Fibroblast of skin of right quadriceps (primary cell): ENCODE measurements around the gene ZNF202.
"Not testable (repeated sequence)": the region's sequence is repeated elsewhere in the genome, so short reads cannot be mapped to it uniquely, and the experiment has no call there.

Experiments
- DNase-seq: peaks from one replicate; pipeline ENCODE4 v3.0.0-alpha.2; 2013

The ZNF202 gene

DNA sequence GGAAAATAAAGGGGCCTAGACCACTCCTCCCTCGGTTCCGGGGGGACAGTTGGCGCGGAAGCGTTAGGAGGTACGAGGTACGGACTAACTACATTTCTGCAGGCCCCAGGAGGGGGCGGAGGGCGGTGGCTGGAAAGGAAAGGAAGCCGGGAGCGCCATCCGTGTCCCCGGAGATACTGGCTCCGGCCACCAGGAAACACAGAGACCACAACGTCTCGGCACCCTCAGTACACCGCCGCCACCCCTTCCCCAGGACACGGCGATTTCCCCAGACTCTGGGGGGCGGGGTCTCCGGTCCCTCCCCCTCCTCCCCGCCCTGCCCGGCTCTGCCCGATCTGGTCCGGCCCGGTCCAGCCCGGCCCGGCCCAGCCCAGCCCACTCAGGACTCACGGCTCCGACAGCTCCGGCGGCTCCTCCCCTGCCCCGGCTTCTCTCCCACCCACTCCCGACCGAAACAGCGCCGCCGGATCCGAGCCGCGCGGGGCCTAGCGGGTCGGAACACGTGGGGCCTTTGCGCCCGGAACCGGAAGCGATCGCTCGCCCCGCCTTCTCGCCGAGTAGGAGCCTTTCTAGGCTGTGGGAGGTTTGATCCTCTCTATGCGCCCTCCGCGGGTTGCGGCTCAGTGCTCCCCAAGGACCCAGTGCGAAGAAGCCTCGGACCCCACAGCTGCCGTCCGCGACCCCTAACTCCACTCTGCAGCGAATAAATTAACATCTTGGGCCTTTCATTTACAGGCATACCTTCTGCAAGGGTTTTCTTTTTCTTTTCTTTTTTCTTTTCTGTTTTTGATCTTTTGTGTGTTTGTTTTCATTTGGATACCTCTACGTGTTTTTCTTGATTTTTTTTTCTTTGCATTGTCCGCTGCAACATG is at the start of gene ZNF202:
Gene ZNF202 (minus strand): TSS at position 502 of the 872 bp plus-strand sequence. CDS start 10,772 bp downstream, outside the sequence.
- peak; percentile 87 for DNase-seq

GRCh38 chr11:123783536-123783935 is 42.1 kb upstream of the ZNF202 start:
- no peak for DNase-seq

DNA sequence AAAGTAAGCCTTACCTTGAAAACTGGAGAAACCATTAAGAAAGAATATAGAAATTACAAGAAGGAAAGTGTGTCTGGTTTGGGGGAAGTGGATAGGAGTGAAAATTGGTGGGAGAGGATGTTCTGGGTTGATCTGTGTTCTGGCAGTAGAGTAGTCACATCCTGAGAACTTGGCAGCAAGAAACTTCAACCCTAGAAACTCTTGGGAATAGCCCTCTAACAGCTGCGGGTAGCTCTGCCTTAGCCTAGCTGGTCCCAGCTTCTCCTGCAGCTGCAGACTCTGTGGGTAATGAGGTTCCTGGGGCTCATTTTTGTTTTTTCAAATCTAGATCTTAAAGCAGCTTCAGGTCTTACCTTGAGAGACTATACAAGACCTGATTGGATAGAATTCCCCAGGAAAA is 37.1 kb upstream of the ZNF202 start:
- no peak for DNase-seq

DNA sequence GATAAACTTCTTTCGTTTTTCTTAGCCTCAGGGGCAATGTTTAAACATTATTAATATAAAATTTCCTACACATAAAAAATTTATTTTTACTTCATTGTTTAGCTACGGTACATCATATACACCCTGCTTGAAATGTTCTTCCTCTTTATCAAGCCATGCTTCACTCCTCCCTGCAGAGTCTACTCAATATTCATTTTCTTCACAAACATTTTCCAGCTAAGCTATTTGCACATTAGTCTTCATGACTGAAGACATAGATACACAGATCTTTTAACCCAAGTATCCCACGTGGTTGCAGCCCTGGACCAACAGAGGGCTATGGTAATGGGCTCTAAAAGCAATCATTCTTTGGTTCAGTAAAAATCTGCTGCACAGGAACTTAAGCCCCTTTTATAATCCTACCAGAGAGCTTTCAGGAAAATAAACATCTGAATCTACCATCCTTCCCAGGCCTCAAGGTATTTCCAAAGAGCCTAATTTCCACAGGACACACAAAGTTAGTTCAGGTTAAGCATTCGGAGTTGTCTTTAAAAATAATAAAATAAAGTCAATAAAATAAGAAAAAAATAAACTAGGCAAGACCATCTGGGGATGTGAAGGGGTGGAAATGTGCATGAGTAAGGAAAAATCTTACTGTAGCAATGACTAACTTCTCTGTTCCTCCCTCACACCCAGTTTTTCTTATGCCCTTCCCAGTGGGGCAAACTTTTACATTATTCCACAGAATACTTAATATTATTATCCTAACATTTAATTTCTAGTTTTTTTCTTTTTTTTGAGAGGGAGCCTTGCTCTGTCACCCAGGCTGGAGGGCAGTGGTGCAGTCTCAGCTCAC is 34.5 kb upstream of the ZNF202 start:
- DNase-seq: no peak

- no peak for DNase-seq
Observed at GRCh38 chr11:123775289-123775688, 33.8 kb upstream of the ZNF202 start.

DNA sequence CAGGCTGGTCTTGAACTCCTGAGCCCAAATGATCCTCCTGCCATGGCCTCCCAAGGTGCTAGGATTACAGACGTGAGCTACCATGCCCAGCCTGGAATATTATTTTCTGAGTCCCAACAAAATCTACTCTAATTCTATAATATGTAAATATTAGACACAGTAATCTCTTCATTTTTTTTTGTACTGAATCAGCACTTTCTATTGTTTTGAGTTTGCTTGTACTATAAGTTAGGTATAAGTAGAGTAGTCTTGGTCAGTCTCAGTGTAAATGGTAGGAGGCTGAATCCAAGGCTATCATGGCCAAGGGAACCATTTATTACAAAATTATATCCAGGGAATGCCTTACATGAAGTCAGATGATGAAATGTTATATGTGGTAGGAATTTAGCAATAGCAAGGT is 32.5 kb upstream of the ZNF202 start:
- DNase-seq: no peak

- DNase-seq: no peak
Observed at GRCh38 chr11:123773026-123773425, 31.6 kb upstream of the ZNF202 start.

DNA sequence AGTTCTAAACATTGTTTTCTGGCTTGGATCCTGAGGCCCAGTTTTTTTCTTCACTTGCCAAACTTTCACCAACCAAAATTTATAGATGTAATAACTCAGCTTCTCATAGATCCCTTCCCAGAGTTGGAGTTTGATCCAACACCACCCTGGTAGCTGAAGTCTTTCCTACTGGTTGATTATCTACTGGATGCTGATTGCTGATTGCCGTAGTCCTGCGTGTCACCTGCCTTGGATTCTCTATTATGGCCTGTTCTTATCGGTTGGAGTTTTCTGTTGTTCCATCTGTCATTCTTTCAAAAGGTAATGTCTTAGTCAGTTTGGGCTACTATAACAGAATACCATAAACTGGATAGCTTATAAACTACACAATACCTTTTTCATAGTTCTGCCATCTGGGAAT is 30.2 kb upstream of the ZNF202 start:
- no peak for DNase-seq

GRCh38 chr11:123770712-123771111 is 29.3 kb upstream of the ZNF202 start:
- no peak for DNase-seq

DNA sequence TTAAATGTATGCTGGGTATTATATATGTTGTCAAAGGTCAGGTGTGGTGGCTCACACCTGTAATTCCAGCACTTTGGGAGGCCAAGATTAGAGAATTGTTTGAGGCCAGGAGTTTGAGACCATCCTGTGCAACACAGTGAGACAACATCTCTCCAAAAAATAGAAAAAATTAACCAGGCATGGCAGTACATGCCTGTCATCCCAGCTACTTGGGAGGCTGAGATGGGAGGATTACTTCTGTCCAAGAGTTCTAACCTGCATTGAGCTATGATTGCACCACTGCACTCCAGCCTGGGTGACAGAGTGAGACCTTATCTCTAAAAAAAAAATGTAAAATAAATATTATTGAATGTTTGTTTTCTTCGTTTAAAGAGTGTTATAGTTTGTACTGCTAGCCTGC is 24.1 kb upstream of the ZNF202 start:
- DNase-seq: no peak

DNA sequence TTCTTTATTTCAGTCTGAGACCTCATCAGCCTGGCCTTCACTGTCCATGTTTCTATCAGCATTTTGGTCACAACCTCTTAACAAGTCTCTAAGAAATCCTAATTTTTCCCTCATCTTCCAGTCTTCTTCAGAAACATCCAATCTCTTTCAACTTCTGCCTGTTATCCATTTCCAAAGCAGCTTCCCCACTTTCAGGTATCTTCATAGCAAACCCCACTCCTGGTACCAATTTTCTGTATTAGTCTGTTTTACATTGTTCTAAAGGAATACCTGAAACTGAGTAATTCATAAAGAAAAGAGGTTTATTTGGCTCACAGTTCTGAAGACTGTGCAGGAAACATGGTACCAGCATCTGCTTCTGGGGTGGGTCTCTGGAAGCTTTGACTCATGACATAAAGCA is 21.0 kb upstream of the ZNF202 start:
- no peak for DNase-seq

DNA sequence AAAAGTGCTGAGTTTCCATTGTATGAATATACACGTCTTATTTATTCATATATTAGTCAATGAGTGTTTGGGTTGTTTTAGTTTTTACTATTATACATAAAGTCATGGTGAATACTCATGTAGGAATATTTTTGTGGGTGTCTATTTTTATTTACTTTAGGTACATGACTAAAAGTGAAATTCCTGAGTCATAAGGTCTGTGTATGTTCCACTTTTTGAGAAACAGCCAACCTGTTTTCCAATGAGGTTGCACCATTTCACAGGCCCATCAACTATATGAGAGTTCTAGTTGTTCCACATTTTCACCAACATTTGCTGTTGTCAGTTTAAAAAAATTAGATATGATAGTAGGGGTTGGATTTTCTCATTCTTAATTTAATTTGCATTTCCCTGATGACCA is 19.4 kb upstream of the ZNF202 start:
- no peak for DNase-seq

- DNase-seq: no peak
Observed at GRCh38 chr11:123757976-123758375, 16.5 kb upstream of the ZNF202 start.

DNA sequence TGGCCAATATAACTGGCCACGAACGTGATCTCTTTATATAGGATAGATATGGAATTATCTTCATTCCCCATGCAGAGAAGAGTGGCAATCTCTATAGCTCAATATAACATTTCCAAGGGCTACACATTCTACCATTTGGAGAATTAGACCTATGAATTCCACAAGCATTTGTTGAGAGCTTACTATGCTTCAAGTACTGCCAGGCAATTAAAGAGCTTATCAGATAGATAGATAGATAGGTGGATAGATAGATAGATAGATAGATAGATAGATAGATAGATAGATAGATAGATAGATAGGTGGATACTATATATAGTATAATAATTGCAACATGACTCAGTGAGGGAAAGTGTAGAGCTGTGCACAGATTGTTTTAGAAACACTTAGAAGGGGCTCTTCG is 14.4 kb upstream of the ZNF202 start:
- no peak for DNase-seq

DNA sequence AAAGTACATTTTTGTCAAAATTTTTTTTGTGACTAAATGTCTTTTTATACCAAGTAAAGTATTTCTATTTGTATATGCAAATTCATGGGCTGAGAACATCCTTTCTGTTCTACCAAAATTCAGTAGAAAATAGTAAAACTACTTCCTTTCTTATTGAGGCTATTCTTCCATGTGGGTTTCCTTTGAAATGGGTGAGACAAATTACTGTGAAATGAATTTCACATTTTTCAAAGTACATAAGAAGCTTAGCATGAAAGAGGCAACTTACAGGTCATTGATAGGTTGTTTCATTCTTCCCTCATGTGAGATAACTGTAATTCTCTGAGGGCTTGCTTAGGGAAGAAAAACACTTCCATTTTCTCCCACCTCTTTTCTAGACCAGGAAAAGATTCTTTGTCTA is 13.9 kb upstream of the ZNF202 start:
- DNase-seq: no peak

DNA sequence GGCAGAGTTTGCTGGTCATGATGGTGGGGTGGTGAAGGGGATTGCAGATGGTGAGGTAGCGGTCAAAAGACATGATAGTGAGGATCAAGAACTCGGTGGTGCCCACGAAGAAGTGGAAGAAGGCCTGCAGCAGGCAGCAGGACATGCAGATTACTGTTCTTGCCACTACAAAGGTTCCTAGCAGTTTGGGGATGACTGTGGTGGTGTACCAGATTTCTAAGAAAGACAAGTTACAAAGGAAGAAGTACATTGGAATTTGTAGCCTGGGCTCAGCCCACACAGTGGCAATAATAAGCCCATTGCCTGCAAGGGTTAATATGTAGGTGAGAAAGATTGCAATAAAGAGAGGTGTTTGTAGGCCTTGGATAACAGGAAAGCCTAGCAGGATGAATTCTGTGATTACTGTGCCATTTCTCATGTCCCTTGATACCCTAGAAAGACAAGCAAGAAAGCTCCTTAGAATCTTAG is 12.7 kb upstream of the ZNF202 start, which contains the start of gene OR6X1:
Gene OR6X1 (minus strand): TSS at position 418 of the 468 bp plus-strand sequence. CDS start 0 bp downstream, at position 418.
- no peak for DNase-seq

GRCh38 chr11:123753110-123753509 is 11.7 kb upstream of the ZNF202 start:
- DNase-seq: no peak

DNA sequence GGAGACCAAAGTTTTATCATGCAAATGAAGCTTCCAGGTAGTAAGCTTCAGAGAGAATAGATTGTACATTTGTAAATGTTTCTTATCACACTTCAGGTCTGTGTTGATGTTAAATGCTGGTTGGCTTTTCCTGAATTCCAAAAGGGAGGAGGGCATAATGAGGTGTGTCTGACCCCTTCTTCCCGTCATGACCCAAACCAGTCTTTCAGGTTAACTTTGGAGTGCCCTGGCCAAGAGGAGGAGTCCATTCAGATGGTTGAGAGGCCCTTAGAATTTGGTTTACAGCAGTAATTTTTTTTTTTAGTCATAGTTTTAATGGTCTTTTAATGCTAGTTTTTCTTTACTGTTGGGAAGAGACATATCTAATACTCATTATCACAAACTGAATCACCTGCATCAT is 10.3 kb upstream of the ZNF202 start:
- DNase-seq: no peak

- DNase-seq: not testable (repeated sequence)
Observed at GRCh38 chr11:123748349-123748748, 6.9 kb upstream of the ZNF202 start.

DNA sequence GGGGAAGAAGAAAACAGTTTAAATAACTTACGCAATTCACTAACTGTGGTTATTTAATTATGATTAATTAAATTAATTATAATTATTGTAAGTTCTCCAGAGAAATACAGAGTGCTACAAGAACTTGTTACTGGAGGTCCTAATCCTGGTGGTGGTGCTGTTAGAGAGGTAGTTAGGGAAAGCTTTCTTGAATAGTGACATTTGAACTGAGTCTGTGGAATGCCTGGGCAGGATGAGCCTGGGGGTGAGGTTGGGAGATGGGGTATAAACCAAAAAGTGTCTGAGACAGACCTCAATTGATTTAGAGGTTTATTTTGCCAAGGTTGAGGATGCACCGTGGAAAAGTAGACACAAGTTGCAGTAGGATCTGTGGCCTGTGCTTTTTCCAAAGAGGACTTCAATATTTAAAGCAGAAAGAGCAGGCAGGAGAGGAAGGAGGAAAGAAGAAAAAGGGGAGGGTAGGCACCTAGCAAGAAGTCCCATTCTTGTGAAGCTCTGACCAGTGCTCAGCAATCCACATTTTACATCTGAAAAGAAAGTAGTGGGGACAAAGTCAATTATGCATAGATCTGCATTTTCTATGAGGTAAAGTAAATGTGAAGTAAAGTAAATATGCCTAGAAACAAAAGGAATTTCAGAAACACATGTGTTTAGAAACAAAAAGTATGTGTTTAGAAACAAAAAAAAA is 4.4 kb upstream of the ZNF202 start:
- DNase-seq: no peak

DNA sequence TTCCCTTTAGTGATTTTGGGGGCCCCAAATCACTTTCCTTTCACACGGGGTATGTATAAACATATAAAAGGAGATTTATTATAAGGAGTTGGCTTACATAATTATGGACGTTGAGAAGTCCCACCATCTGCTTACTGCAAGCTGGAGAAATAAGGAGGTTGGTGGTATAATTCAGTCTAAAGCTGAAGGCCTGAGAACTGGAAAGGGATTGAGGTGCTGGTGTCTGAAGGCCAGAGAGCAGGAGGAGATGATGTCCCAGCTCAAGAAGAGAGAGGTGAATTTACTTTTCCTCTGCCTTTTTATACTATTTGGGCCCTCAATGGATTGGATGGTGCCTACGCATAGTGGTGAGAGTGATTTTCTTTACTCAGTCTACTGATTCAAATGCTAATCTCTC is 1.3 kb upstream of the ZNF202 start:
- no peak for DNase-seq

DNA sequence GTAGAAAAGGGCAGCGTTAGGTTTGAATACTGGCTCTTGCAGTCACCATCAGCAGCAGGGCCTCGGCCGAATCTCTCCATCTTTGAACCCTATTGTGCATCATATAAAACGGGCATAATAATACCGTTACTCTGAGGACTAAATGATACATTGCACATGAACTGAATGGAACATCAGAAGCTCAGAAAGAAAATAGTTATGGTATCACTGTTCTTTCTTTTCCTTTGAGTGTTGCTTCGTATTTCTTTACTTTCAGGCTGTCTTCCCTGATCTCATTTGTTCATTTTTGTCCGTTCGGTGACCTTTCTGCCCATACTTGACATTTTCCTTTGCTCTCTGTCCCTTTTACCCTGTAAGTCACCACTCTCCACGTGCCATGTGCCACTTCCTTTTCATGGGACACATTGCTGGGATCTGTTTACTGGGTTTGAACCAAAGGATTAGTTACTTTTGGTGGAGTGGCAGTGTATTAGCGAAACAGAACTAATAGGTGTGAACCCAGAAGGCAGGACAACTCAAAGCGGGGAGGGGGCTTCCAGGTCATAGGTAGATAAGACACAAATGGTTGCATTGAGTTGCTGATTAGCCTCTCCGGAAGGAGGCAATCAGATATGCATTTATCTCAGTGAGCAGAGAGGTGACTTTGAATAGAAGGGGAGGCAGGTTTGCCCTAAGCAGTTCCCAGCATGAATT is 717 bp upstream of the ZNF202 start:
- DNase-seq: peak; percentile 2

GRCh38 chr11:123740787-123741158 is 687 bp downstream of the ZNF202 start:
- DNase-seq: no peak
